SH-SY5Y (cell line): ENCODE results near the gene PAGE1.

ENCODE experiments used
- GATA2 ChIP-seq: IDR thresholded peaks from 2 replicates; pipeline ENCODE4 v1.6.1; 2011; ENCODE audit warnings: mild to moderate bottlenecking, low read depth, low read length
- GATA3 ChIP-seq: IDR thresholded peaks from 2 replicates; pipeline ENCODE4 v1.6.1; 2011; ENCODE audit warnings: low read depth, mild to moderate bottlenecking, low read length, moderate library complexity

DNA sequence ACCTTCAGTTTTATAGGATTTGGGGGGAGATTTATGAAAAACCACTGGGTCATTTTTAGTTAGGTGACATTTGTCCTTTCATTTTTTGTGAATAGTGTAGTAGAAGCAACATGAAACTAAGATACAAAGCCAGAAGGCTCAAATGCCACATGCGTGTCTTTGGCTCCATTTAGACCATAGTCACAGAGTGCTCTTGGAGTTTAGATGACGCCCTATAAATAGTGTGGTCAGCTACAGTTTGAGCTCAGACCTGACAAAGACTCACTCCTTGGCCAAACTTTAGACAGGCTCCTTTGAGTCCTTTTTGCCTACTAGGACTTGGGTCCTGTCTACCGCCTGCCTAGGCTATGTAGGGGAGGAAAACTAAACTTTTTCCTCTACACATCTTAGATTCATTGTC lies 16.8 kb upstream of the PAGE1 start:
- TF ChIP-seq GATA2 (no peak), GATA3 (no peak)
